Adipocyte (in vitro differentiated cells): ENCODE results near the gene PLD2.
A peak's percentile ranks its signal among the peaks of the same experiment; 100 is the strongest.
"Not testable (repeated sequence)": the region's sequence is repeated elsewhere in the genome, so short reads cannot be mapped to it uniquely, and the experiment has no call there.

Source experiments
- DNase-seq: peaks from one replicate; pipeline ENCODE4 v3.0.0-alpha.2; 2015; ENCODE audit warnings: low read depth
- H3K27me3 ChIP-seq: replicated peaks from 2 replicates; pipeline ENCODE4 v1.7.0; 2013; ENCODE audit warnings: mild to moderate bottlenecking, low read length, moderate library complexity; ENCODE audit not compliant: control insufficient read depth, insufficient read depth
- H3K36me3 ChIP-seq: 2 replicates; pipeline ENCODE4 v1.7.0; 2013; ENCODE audit warnings: low read length, mild to moderate bottlenecking, moderate library complexity; ENCODE audit not compliant: control insufficient read depth, insufficient read depth, severe bottlenecking
- H3K4me1 ChIP-seq: 2 replicates; pipeline ENCODE4 v1.7.0; 2013; ENCODE audit warnings: mild to moderate bottlenecking, low read length, moderate library complexity; ENCODE audit not compliant: control insufficient read depth, insufficient read depth
- H3K4me3 ChIP-seq: 2 replicates; pipeline ENCODE4 v1.7.0; 2013; ENCODE audit warnings: mild to moderate bottlenecking, low read length, moderate library complexity
- H3K9ac ChIP-seq: 2 replicates; pipeline ENCODE4 v1.7.0; 2013; ENCODE audit warnings: mild to moderate bottlenecking, low read length, moderate library complexity
- H3K9me3 ChIP-seq: 2 replicates; pipeline ENCODE4 v1.7.0; 2013; ENCODE audit warnings: mild to moderate bottlenecking, low read length, moderate library complexity; ENCODE audit not compliant: control insufficient read depth

Gene PLD2

GRCh38 chr17:4816826-4817225 lies 9.9 kb downstream of the PLD2 start:
- Histone ChIP-seq H3K4me3 (no peak overlapping the region), H3K9me3 (no peaks in the 10 kb centered on the region), H3K27me3 (no peaks in the 10 kb centered on the region), H3K4me1 (no peaks in the 10 kb centered on the region), H3K9ac (no peak overlapping the region), H3K36me3 (peaks cover 4% of the 10 kb centered on the region)
- DNase-seq = no peak

GRCh38 chr17:4818276-4818675 lies 11.3 kb downstream of the PLD2 start:
- H3K27me3 ChIP-seq = no peaks in the 10 kb centered on the region
- no peak overlapping the region for H3K9ac ChIP-seq
- H3K4me1 ChIP-seq = no peaks in the 10 kb centered on the region
- H3K36me3 ChIP-seq = peaks cover 4% of the 10 kb centered on the region
- no peak for DNase-seq
- H3K9me3 ChIP-seq = no peaks in the 10 kb centered on the region
- no peak overlapping the region for H3K4me3 ChIP-seq

- DNase-seq = no peak
- H3K36me3 ChIP-seq = no peaks in the 10 kb centered on the region
- no peak overlapping the region for H3K9ac ChIP-seq
- no peaks in the 10 kb centered on the region for H3K9me3 ChIP-seq
- H3K27me3 ChIP-seq = no peaks in the 10 kb centered on the region
- H3K4me1 ChIP-seq = no peaks in the 10 kb centered on the region
- no peak overlapping the region for H3K4me3 ChIP-seq
Observed at GRCh38 chr17:4822835-4823234, 15.9 kb downstream of the PLD2 start.

- Histone ChIP-seq H3K9ac (no peak overlapping the region), H3K36me3 (no peaks in the 10 kb centered on the region), H3K4me1 (no peaks in the 10 kb centered on the region), H3K27me3 (no peaks in the 10 kb centered on the region), H3K9me3 (no peaks in the 10 kb centered on the region), H3K4me3 (no peak overlapping the region)
- DNase-seq = no peak
Observed at GRCh38 chr17:4823373-4824089, 16.6 kb downstream of the PLD2 start.

GRCh38 chr17:4827399-4827798 lies 20.4 kb downstream of the PLD2 start:
- Histone ChIP-seq H3K4me3 (no peak overlapping the region), H3K9ac (no peak overlapping the region), H3K36me3 (no peaks in the 10 kb centered on the region), H3K27me3 (no peaks in the 10 kb centered on the region), H3K4me1 (no peaks in the 10 kb centered on the region), H3K9me3 (no peaks in the 10 kb centered on the region)
- DNase-seq = no peak

GRCh38 chr17:4832829-4833177 lies 25.9 kb downstream of the PLD2 start:
- H3K9ac ChIP-seq = peak overlapping the region; percentile 93
- not testable (repeated sequence) for DNase-seq, H3K9me3 ChIP-seq, H3K36me3 ChIP-seq, H3K27me3 ChIP-seq
- H3K4me1 ChIP-seq = peaks cover 18% of the 10 kb centered on the region
- peak overlapping the region; percentile 85 for H3K4me3 ChIP-seq

GRCh38 chr17:4833178-4833940 lies 26.4 kb downstream of the PLD2 start, which contains the start of gene MINK1:
Gene MINK1 (plus strand): TSS chr17:4833340. CDS start chr17:4833584, 244 bp downstream.
- Histone ChIP-seq H3K9me3 (no peaks in the 10 kb centered on the region), H3K9ac (peak within 1 kb of the TSS; percentile 93), H3K4me1 (peaks cover 23% of the 10 kb centered on the region), H3K36me3 (no peaks in the 10 kb centered on the region), H3K27me3 (no peaks in the 10 kb centered on the region), H3K4me3 (peak within 1 kb of the TSS; percentile 85)
- peak; percentile 98 for DNase-seq

GRCh38 chr17:4833941-4834680 lies 27.2 kb downstream of the PLD2 start:
- H3K9me3 ChIP-seq = no peaks in the 10 kb centered on the region
- no peaks in the 10 kb centered on the region for H3K27me3 ChIP-seq
- H3K4me3 ChIP-seq = peak overlapping the region; percentile 85
- DNase-seq = peak; percentile 70
- H3K36me3 ChIP-seq = no peaks in the 10 kb centered on the region
- H3K4me1 ChIP-seq = peaks cover 27% of the 10 kb centered on the region
- H3K9ac ChIP-seq = peak overlapping the region; percentile 93

- Histone ChIP-seq H3K27me3 (no peaks in the 10 kb centered on the region), H3K4me1 (peaks cover 27% of the 10 kb centered on the region), H3K36me3 (no peaks in the 10 kb centered on the region), H3K9ac (peak overlapping the region; percentile 93), H3K4me3 (peak overlapping the region; percentile 85), H3K9me3 (no peaks in the 10 kb centered on the region)
- DNase-seq = no peak
Observed at GRCh38 chr17:4834681-4835020, 27.7 kb downstream of the PLD2 start.

GRCh38 chr17:4836221-4836620 lies 29.3 kb downstream of the PLD2 start:
- no peak overlapping the region for H3K9ac ChIP-seq
- no peak for DNase-seq
- peaks cover 32% of the 10 kb centered on the region for H3K4me1 ChIP-seq
- no peaks in the 10 kb centered on the region for H3K36me3 ChIP-seq
- H3K9me3 ChIP-seq = no peaks in the 10 kb centered on the region
- no peaks in the 10 kb centered on the region for H3K27me3 ChIP-seq
- no peak overlapping the region for H3K4me3 ChIP-seq
